ENCODE results near the gene TM9SF3. TPM values are rescaled to one million over a fixed set of nuclear protein-coding genes. Genes with fewer than 3 reads are reported as not detected.

Gene TM9SF3
- total RNA-seq (2014; rRNA removed; shearing (Covaris generic)) = 144 and 146 TPM in 2 replicates

- DNase-seq (ENCODE audit: low spot score) = peak; percentile 77
Measured at GRCh38 chr10:96586419-96587263, at the start of gene TM9SF3. TM9SF3 (minus strand) TSS chr10:96587012; CDS start chr10:96586835, 177 bp downstream.

GRCh38 chr10:96636551-96636950, 49.7 kb upstream of the TM9SF3 start:
- DNase-seq (ENCODE audit: low spot score) = no peak

GRCh38 chr10:96632974-96633710, 46.3 kb upstream of the TM9SF3 start:
- DNase-seq (ENCODE audit: low spot score) = no peak

DNA sequence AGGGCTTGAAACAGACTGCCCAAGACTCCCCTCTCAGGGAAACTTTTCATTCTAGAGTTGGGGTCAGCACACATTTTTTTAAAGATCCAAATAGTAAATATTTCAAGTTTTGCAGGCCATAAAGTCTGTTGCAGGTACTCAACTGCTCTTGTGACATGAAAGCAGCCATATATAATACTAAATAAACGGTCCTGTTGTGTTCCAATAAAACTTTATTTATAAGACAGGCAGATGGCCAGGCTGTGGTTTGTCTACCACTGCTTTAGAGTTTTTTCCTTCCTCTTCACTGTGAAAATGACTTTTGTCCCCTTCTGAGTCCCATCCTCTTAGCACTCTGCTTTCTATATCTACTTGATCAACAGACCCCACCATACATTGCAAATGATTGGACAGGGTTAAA, 40.5 kb upstream of the TM9SF3 start:
- DNase-seq (ENCODE audit: low spot score) = no peak

- DNase-seq (ENCODE audit: low spot score) = no peak
Measured at GRCh38 chr10:96626795-96627194, 40.0 kb upstream of the TM9SF3 start.

DNA sequence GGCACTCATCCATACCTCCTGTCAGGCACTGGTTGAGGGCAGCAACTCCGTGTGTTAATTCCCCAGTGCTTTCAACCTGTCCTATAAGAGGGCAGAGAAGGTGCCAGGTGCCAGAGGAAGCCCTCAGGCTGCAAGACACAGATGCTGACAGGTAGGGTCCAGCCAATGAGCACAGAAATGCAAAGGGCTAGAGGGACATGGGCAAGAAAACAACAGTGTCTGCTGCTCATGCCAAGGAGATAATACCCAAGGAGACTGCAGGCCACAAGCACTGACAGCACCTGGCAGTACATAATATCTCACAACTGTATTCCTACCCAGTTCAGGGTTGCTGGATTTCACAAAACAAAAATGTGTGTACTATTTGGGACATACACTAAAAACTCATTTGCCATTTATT, 38.4 kb upstream of the TM9SF3 start:
- no peak for DNase-seq (ENCODE audit: low spot score)

- no peak for DNase-seq (ENCODE audit: low spot score)
Measured at GRCh38 chr10:96622013-96622787, 35.4 kb upstream of the TM9SF3 start.

DNA sequence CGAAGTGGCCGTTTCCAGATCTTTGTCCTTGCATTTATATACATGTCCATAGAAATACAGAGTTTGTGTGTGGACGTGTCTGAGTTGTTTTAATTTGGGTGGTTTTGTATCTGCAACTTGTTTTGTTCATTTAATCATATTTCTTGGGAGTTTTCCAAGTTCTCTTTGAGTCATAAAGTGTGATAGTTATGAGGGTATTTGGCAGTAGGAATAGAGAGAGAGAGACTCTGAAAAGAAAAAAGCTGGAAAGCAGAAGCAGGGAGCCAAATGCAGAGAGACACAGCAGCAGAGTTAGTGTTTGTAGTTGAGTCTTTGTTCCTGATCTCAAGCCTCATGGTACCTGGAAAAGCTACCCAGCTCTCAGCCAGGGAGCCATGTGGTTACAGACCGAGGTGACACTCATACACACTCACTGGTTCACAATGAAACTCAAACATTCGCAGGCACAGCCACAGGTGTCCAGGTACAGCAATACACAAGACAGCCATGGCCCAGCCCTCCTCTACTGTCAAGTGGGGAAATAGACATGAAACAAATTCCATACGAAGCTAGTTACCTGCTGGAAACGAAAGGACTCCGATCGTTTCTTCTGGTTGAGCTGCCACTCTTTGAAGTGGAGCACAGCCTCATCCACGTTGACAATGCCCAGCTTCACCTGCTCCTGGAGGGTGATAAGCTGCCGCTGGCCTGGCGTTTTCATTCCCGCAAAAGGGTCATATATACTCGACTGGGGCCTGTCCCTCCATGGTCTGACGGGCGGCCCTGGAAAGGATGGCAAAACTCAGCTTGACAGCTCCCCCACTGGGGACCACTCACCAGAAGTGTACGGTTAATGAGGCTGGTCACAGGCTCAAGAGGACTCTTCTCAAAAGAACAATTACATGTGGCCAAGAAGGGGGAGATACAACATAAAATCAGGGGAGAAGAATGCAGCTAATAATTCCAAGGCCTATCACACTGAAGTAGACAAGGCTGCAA, 33.3 kb upstream of the TM9SF3 start:
- no peak for DNase-seq (ENCODE audit: low spot score)

- DNase-seq (ENCODE audit: low spot score) = no peak
Measured at GRCh38 chr10:96619120-96619519, 32.3 kb upstream of the TM9SF3 start.

GRCh38 chr10:96618653-96619052, 31.8 kb upstream of the TM9SF3 start:
- peak; percentile 16 for DNase-seq (ENCODE audit: low spot score)

DNA sequence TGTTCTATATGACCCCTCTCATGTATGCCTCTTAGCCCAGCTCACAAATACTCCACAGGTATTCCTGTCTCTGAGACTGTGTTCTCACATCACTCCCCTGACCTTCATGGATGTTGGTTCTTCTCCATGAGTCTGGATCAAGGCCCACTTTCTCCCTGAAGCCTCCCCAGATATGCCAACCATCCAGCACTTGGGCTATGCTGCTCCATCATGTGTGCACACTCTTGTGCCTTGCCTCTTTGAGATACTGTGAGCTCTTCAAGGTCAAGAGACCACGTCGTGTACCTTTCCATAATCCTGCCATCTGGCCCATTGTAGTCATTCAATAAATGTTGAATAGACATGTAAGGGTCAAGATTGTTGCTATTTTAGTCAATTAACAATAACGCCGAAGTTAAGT, 30.1 kb upstream of the TM9SF3 start:
- no peak for DNase-seq (ENCODE audit: low spot score)

- DNase-seq (ENCODE audit: low spot score) = peak; percentile 96
Measured at GRCh38 chr10:96614515-96614914, 27.7 kb upstream of the TM9SF3 start.

GRCh38 chr10:96613576-96613975, 26.8 kb upstream of the TM9SF3 start:
- peak; percentile 11 for DNase-seq (ENCODE audit: low spot score)

GRCh38 chr10:96612055-96612830, 25.4 kb upstream of the TM9SF3 start:
- DNase-seq (ENCODE audit: low spot score) = no peak

GRCh38 chr10:96610817-96611216, 24.0 kb upstream of the TM9SF3 start:
- no peak for DNase-seq (ENCODE audit: low spot score)

DNA sequence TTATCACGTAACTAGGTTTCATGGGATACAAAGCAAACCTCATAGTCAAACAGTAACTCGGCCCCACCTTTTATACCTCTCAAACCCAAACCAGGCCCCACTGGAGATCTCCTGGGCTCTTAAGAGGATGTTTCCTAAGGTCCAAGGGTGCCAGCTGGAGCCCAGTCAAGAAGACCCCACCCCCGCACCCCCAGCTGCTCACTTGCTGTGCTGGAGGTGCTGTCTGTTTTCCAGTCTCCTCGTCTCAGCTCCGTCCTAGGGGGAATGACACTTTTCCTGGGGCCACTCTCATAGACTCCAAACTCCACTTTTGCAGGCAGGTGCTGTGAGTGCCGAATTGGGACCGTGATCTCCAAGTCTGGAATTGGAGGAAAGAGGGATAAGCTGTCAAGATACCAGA, 22.7 kb upstream of the TM9SF3 start:
- DNase-seq (ENCODE audit: low spot score) = no peak

DNA sequence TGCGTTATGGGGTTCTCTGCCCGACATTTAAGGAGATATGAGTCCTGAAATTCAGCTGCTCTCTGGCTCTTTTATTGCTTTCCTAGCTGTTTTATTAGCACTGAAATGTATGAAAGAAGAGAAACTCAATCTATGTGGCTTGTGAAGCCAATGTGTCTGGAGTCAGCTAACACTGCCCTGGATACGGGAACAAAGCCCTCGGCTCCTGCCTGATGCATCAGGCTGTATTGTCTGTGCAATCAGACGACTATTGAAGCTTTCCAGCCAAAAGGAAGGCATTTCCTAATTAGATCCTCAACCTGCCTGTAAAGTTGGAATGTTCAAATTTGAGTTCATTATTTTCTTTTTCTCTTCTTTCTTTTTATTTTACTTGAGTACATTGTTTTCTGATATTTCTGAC, 22.0 kb upstream of the TM9SF3 start:
- no peak for DNase-seq (ENCODE audit: low spot score)

GRCh38 chr10:96608262-96608661, 21.4 kb upstream of the TM9SF3 start:
- DNase-seq (ENCODE audit: low spot score) = no peak

DNA sequence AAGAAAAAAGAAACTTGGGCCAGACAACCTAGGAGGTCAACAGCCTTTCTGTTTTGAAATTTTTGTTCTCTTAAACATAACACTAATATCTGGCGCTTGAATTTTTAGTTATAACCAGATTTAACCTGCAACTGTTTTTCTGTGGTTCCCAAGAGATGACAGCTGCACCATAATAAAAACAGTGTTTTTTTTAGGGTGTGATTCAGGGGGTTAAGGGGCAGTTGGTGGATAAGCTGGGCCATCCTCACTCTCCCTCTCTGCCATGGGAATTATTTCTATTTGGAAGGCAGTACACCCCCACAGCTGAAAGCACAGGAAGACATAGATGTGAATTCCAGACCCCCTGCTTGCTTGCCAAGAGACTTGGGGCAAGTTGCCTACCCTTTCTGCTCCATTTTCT, 20.1 kb upstream of the TM9SF3 start:
- DNase-seq (ENCODE audit: low spot score) = peak; percentile 5

DNA sequence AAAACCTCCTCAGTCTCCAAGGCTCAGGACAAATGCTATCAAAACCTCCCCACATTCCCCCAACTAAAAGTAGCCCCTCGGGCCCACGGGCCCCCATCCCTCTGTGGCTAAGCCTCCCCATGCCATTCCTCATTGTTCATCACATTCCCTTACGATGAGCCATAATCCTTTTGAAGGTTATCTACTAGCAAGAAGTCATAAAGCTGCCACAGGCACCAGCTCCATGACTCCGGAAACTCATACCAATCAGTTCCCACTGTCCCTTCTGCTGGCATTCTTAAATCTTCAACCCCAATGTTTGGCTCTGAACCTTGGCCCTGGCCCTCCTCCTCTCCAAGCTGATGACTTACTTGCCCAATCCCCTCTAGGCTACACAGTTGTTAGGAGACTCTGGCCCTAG, 19.4 kb upstream of the TM9SF3 start:
- DNase-seq (ENCODE audit: low spot score) = peak; percentile 93
